Glutamatergic neuron (in vitro differentiated cells): ENCODE data around the gene NCL. TPM values are rescaled to one million over a fixed set of nuclear protein-coding genes. Genes with fewer than 3 reads are reported as not detected.

ENCODE experiments used
- DNase-seq: peaks from one replicate; pipeline ENCODE4 v3.0.0; 2022
- H3K27ac Mint-ChIP-seq: one replicate; pipeline ENCODE4 v1.8.0; 2020; ENCODE audit warnings: mild to moderate bottlenecking, mixed read lengths, inconsistent platforms; ENCODE audit not compliant: unreplicated experiment
- H3K27me3 Mint-ChIP-seq: one replicate; pipeline ENCODE4 v1.8.0; 2020; ENCODE audit warnings: mild to moderate bottlenecking, moderate library complexity, mixed read lengths, inconsistent platforms; ENCODE audit not compliant: unreplicated experiment
- H3K36me3 Mint-ChIP-seq: one replicate; pipeline ENCODE4 v1.8.0; 2020; ENCODE audit warnings: mild to moderate bottlenecking, mixed read lengths, inconsistent platforms; ENCODE audit not compliant: unreplicated experiment
- H3K4me1 Mint-ChIP-seq: one replicate; pipeline ENCODE4 v1.8.0; 2020; ENCODE audit warnings: mild to moderate bottlenecking, low read depth, mixed read lengths, inconsistent platforms; ENCODE audit not compliant: unreplicated experiment
- H3K4me3 Mint-ChIP-seq: one replicate; pipeline ENCODE4 v1.8.0; 2020; ENCODE audit warnings: mild to moderate bottlenecking, mixed read lengths, inconsistent platforms; ENCODE audit not compliant: unreplicated experiment
- H3K9me3 Mint-ChIP-seq: one replicate; pipeline ENCODE4 v1.8.0; 2020; ENCODE audit warnings: mild to moderate bottlenecking, moderate library complexity, mixed read lengths, inconsistent platforms; ENCODE audit not compliant: unreplicated experiment
- total RNA-seq: library from RNA; stranded (reverse); fragmentation: NEBNext Ultra II Directional; extraction: Animal tissue kit (Norgen Biotek cat#: 25700); gene quantifications from one replicate; pipeline ENCODE4 v1.2.1, GENCODE V29; 2021; ENCODE audit not compliant: unreplicated experiment
- TF ChIP-seq, protein P1 (sequence below): fragments of 200-600 bp; sonication (generic); IDR thresholded peaks from one replicate; pipeline ENCODE4 v1.5.0; 2021; ENCODE audit not compliant: partially characterized antibody, unreplicated experiment

NCL gene
- total RNA-seq, 1 donor from 2014 or later: 320 TPM

DNA sequence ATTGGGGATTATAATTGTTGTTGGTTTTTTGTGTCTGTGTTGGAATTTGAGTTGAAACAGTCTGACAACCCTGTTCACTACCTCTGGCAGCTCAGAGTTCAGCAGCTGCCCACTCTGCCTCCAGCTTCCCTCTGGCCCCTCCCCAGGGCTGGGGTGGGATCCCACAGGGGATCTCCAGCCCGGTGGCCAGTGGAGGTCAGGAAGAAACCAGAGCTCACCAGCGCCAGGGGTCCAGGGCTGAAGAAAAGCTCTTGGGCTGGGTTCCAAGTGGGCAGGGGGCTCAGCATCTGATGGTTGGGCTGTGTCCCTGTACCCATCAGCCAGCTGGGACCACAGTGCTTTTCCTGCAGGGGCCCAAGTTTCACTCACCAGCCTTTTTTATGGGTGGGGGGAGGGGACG, 16.5 kb upstream of the NCL start:
- H3K4me1 Mint-ChIP-seq: peaks cover 5% of the 10 kb centered on the region
- TF ChIP-seq, protein P1, sequence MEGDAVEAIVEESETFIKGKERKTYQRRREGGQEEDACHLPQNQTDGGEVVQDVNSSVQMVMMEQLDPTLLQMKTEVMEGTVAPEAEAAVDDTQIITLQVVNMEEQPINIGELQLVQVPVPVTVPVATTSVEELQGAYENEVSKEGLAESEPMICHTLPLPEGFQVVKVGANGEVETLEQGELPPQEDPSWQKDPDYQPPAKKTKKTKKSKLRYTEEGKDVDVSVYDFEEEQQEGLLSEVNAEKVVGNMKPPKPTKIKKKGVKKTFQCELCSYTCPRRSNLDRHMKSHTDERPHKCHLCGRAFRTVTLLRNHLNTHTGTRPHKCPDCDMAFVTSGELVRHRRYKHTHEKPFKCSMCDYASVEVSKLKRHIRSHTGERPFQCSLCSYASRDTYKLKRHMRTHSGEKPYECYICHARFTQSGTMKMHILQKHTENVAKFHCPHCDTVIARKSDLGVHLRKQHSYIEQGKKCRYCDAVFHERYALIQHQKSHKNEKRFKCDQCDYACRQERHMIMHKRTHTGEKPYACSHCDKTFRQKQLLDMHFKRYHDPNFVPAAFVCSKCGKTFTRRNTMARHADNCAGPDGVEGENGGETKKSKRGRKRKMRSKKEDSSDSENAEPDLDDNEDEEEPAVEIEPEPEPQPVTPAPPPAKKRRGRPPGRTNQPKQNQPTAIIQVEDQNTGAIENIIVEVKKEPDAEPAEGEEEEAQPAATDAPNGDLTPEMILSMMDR: no peak
- no peaks in the 10 kb centered on the region for H3K27me3 Mint-ChIP-seq
- H3K27ac Mint-ChIP-seq: no peak overlapping the region
- H3K9me3 Mint-ChIP-seq: peaks cover 4% of the 10 kb centered on the region
- H3K36me3 Mint-ChIP-seq: no peaks in the 10 kb centered on the region
- H3K4me3 Mint-ChIP-seq: no peak overlapping the region
- no peak for DNase-seq

DNA sequence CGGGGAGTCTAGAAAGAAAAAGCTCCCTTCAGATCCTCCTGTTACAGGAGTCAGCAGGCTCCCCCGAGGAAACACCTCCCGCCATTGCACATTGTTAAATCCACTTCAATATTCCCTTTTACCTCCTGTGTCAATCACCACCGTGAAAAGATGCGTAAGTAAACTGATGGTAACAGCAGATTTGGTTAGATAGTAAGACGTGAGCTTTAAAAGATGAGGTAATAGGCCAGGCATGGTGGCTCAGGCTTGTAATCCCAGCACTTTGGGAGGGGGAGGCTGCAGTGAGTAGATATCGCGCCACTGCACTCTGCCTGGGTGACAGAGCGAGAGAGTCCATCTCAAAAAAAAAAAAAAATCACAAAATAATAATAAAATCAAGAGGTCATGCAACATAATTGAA, 15.2 kb upstream of the NCL start:
- H3K9me3 Mint-ChIP-seq: peaks cover 4% of the 10 kb centered on the region
- H3K27ac Mint-ChIP-seq: no peak overlapping the region
- TF ChIP-seq, protein P1: no peak

DNA sequence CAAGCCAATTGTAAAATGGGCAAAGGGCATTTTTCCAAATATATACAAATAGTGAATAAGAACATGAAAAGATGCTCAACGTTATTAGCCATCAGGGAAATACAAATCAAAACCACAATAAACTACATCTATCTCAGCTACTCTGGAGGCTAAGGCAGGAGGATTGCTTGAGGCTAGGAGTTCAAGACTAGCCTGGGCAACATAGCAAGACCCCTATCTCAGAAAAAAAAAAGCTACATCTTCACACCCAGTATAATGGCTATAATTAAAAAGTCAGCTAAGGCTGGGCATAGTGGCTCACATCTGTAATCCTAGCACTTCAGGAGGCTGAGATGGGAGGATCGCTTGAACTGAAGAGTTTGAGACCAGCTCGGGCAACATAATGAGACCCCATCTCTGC, 12.6 kb upstream of the NCL start:
- TF ChIP-seq, protein P1: no peak
- DNase-seq: no peak
- no peaks in the 10 kb centered on the region for H3K36me3 Mint-ChIP-seq
- peaks cover 1% of the 10 kb centered on the region for H3K27me3 Mint-ChIP-seq
- peaks cover 5% of the 10 kb centered on the region for H3K4me1 Mint-ChIP-seq
- H3K27ac Mint-ChIP-seq: no peak overlapping the region
- no peak overlapping the region for H3K4me3 Mint-ChIP-seq
- peaks cover 4% of the 10 kb centered on the region for H3K9me3 Mint-ChIP-seq

More for the DNA sequence above, 15.2 kb upstream of the NCL start:
- Mint-ChIP-seq H3K27me3 (no peaks in the 10 kb centered on the region), H3K36me3 (no peaks in the 10 kb centered on the region), H3K4me3 (no peak overlapping the region), H3K4me1 (peaks cover 5% of the 10 kb centered on the region)
- no peak for DNase-seq

DNA sequence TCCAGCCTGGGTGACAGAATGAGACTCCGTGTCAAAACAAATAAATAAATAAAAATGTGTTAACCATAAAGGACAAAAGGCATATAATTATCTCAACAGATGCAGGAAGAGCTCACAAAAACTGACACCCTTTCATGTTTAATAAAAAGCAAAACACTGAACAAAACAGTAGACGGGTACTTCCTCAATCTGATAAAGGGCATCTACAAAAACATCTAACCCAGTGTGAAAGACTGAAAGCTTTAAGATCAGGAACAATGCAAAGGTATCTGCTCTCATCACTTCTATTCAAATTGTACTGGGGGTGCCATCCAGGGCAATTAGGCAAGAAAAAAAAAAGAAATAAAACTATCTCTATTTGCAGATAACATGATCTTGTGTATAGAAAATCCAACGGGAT, 11.7 kb upstream of the NCL start:
- Mint-ChIP-seq H3K27me3 (peaks cover 1% of the 10 kb centered on the region), H3K27ac (no peak overlapping the region), H3K4me3 (no peak overlapping the region), H3K9me3 (peaks cover 4% of the 10 kb centered on the region), H3K36me3 (no peaks in the 10 kb centered on the region), H3K4me1 (peaks cover 5% of the 10 kb centered on the region)
- no peak for DNase-seq
- TF ChIP-seq, protein P1: no peak

DNA sequence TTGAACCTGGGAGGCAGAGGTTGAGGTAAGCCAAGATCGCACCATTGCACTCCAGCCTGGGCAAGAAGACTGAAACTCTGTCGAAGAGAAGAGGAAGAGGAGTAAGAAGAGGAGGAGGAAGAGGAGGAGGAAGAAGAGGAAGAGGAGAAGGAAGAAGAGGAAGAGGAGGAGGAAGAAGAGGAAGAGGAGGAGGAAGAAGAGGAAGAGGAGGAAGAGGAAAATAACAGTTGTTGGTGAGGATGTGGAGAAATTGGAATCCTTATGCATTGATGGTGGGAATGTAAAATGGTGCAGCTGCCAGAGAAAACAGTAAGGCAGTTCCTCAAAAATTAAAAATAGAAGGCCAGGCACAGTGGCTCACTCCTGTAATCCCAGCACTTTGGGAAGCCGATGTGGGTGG, 8.5 kb upstream of the NCL start:
- H3K27ac Mint-ChIP-seq: no peak overlapping the region
- H3K4me3 Mint-ChIP-seq: no peak overlapping the region
- H3K9me3 Mint-ChIP-seq: no peaks in the 10 kb centered on the region
- H3K36me3 Mint-ChIP-seq: peaks cover 6% of the 10 kb centered on the region
- peaks cover 3% of the 10 kb centered on the region for H3K27me3 Mint-ChIP-seq
- TF ChIP-seq, protein P1: no peak
- H3K4me1 Mint-ChIP-seq: peaks cover 4% of the 10 kb centered on the region
- DNase-seq: no peak
